AG09319 (cell line): ENCODE results near the gene RASGRF1.

Experiments
- DNase-seq: peaks from one replicate; pipeline ENCODE4 v3.0.0-alpha.2; 2010; ENCODE audit warnings: low read depth; ENCODE audit errors: extremely low read depth
- CTCF ChIP-seq: IDR thresholded peaks from 2 replicates; pipeline ENCODE4 v1.5.1; 2011; ENCODE audit warnings: low read depth, mild to moderate bottlenecking, inconsistent platforms, low read length, moderate library complexity

Gene RASGRF1

GRCh38 chr15:78969687-78970349, 120.8 kb downstream of the RASGRF1 start:
- no peak for DNase-seq
- no peak for TF ChIP-seq CTCF

- no peak for DNase-seq
- TF ChIP-seq CTCF, result no peak
These were observed 121.9 kb downstream of the RASGRF1 start for GRCh38 chr15:78968539-78969271.

- no peak for DNase-seq
- TF ChIP-seq CTCF, result no peak
These were observed 122.5 kb downstream of the RASGRF1 start for GRCh38 chr15:78968114-78968513.

- DNase-seq, result no peak
- no peak for TF ChIP-seq CTCF
These were observed 130.3 kb downstream of the RASGRF1 start for GRCh38 chr15:78960308-78960707.

- no peak for DNase-seq
- no peak for TF ChIP-seq CTCF
These were observed 131.2 kb downstream of the RASGRF1 start for GRCh38 chr15:78959360-78959759.

GRCh38 chr15:78957416-78958093, 133.0 kb downstream of the RASGRF1 start:
- no peak for DNase-seq
- no peak for TF ChIP-seq CTCF

GRCh38 chr15:78956937-78957336, 133.6 kb downstream of the RASGRF1 start:
- no peak for DNase-seq
- no peak for TF ChIP-seq CTCF
